ENCODE measurements around the gene ZNF500. TPM values are rescaled to one million over a fixed set of nuclear protein-coding genes. Genes with fewer than 3 reads are reported as not detected.
"Not testable (repeated sequence)": the region's sequence is repeated elsewhere in the genome, so short reads cannot be mapped to it uniquely, and the experiment has no call there.

The ZNF500 gene
- total and polyA plus RNA-seq, 4 donors = 3.0 to 7.4 (median 5.0) TPM

- 92% methylated on average over 23 of the region's 23 CpGs for WGBS
- no peak for DNase-seq (ENCODE audit: low spot score)
- no peaks in the 10 kb centered on the region for H3K27me3 ChIP-seq (ENCODE audit: control insufficient read depth in 4 of 4, insufficient read depth in 4 of 4, low read length in 3 of 4)
- H3K4me3 ChIP-seq (ENCODE audit: low read depth in 1 of 3, low read length in 3 of 3) = no peak overlapping the region
- no peaks in the 10 kb centered on the region for H3K36me3 ChIP-seq (ENCODE audit: control insufficient read depth in 4 of 4, insufficient read depth in 3 of 4, low read depth in 1 of 4, low read length in 3 of 4)
- no peaks in the 10 kb centered on the region for H3K9me3 ChIP-seq (ENCODE audit: control insufficient read depth in 4 of 4, low read length in 3 of 4)
- H3K9ac ChIP-seq (ENCODE audit: low read depth in 1 of 2, low read length in 2 of 2) = no peak overlapping the region
- H3K4me1 ChIP-seq (ENCODE audit: control insufficient read depth in 4 of 4, insufficient read depth in 4 of 4, low read length in 3 of 4) = peaks cover 0 to 5% (median 4%) of the 10 kb centered on the region in 4 donors
- no peak for TF ChIP-seq REST (IDR thresholded peaks at IDR 0.05)
- TF ChIP-seq HNF4G (IDR thresholded peaks at IDR 0.05) = no peak
- no peak for TF ChIP-seq NR2F2 (IDR thresholded peaks at IDR 0.05)
- no peak for TF ChIP-seq MAX (IDR thresholded peaks at IDR 0.05)
- no peak for TF ChIP-seq FOXA1 (IDR thresholded peaks at IDR 0.05)
- TF ChIP-seq FOXA2 (IDR thresholded peaks at IDR 0.05) = no peak
- TF ChIP-seq SP1 (IDR thresholded peaks at IDR 0.05) = no peak
- H3K27ac ChIP-seq (ENCODE audit: low read depth in 1 of 2, low read length in 2 of 2) = no peak overlapping the region
Observed at GRCh38 chr16:4785758-4786433, 18.9 kb upstream of the ZNF500 start.

GRCh38 chr16:4784444-4784987, 17.6 kb upstream of the ZNF500 start:
- not testable (repeated sequence) for H3K27ac ChIP-seq (ENCODE audit: low read depth in 1 of 2, low read length in 2 of 2); H3K4me1 ChIP-seq (ENCODE audit: control insufficient read depth in 4 of 4, insufficient read depth in 4 of 4, low read length in 3 of 4); H3K4me3 ChIP-seq (ENCODE audit: low read depth in 1 of 3, low read length in 3 of 3); H3K9me3 ChIP-seq (ENCODE audit: control insufficient read depth in 4 of 4, low read length in 3 of 4); H3K36me3 ChIP-seq (ENCODE audit: control insufficient read depth in 4 of 4, insufficient read depth in 3 of 4, low read depth in 1 of 4, low read length in 3 of 4); DNase-seq (ENCODE audit: low spot score); H3K27me3 ChIP-seq (ENCODE audit: control insufficient read depth in 4 of 4, insufficient read depth in 4 of 4, low read length in 3 of 4); H3K9ac ChIP-seq (ENCODE audit: low read depth in 1 of 2, low read length in 2 of 2)
- 96% methylated on average over 14 of the region's 14 CpGs for WGBS

- H3K9ac ChIP-seq (ENCODE audit: low read depth in 1 of 2, low read length in 2 of 2) = no peak overlapping the region
- no peak overlapping the region for H3K4me3 ChIP-seq (ENCODE audit: low read depth in 1 of 3, low read length in 3 of 3)
- H3K27ac ChIP-seq (ENCODE audit: low read depth in 1 of 2, low read length in 2 of 2) = no peak overlapping the region
- WGBS = 77% methylated on average over 16 of the region's 16 CpGs
- H3K4me1 ChIP-seq (ENCODE audit: control insufficient read depth in 4 of 4, insufficient read depth in 4 of 4, low read length in 3 of 4) = peaks cover 0 to 5% (median 4%) of the 10 kb centered on the region in 4 donors
- DNase-seq (ENCODE audit: low spot score) = no peak
- no peak for TF ChIP-seq HNF4A (conservative IDR thresholded peaks at IDR 0.05)
- TF ChIP-seq TAF1 (conservative IDR thresholded peaks at IDR 0.05) = no peak
- no peak for TF ChIP-seq MAX (IDR thresholded peaks at IDR 0.05)
- no peak for TF ChIP-seq ZBTB33 (IDR thresholded peaks at IDR 0.05)
- no peak for TF ChIP-seq SP1 (IDR thresholded peaks at IDR 0.05)
- no peak for TF ChIP-seq REST (IDR thresholded peaks at IDR 0.05)
- TF ChIP-seq RAD21 (IDR thresholded peaks at IDR 0.05) = no peak
- TF ChIP-seq FOXA1 (IDR thresholded peaks at IDR 0.05) = no peak
- TF ChIP-seq NR2F2 (IDR thresholded peaks at IDR 0.05) = no peak
- no peak for TF ChIP-seq FOXA2 (IDR thresholded peaks at IDR 0.05)
- no peak for TF ChIP-seq ATF3 (IDR thresholded peaks at IDR 0.05)
- TF ChIP-seq YY1 (IDR thresholded peaks at IDR 0.05) = no peak
- TF ChIP-seq JUND (IDR thresholded peaks at IDR 0.05) = no peak
- no peak for TF ChIP-seq RXRA (IDR thresholded peaks at IDR 0.05)
- no peaks in the 10 kb centered on the region for H3K9me3 ChIP-seq (ENCODE audit: control insufficient read depth in 4 of 4, low read length in 3 of 4)
- H3K27me3 ChIP-seq (ENCODE audit: control insufficient read depth in 4 of 4, insufficient read depth in 4 of 4, low read length in 3 of 4) = no peaks in the 10 kb centered on the region
- H3K36me3 ChIP-seq (ENCODE audit: control insufficient read depth in 4 of 4, insufficient read depth in 3 of 4, low read depth in 1 of 4, low read length in 3 of 4) = no peaks in the 10 kb centered on the region
Observed at GRCh38 chr16:4783951-4784336, 17.0 kb upstream of the ZNF500 start.
